Vagina (tissue), 2 donors: ENCODE results near the gene ZDHHC21. TPM values are rescaled to one million over a fixed set of nuclear protein-coding genes. Genes with fewer than 3 reads are reported as not detected.

Experiments
- DNase-seq, 2 donors: peaks; one replicate each; pipeline ENCODE4 v3.0.0-alpha.2; 2017; ENCODE audit errors: extremely low spot score in 2 of 2
- H3K27ac ChIP-seq: fragments of 200-600 bp; sonication (generic); one replicate; pipeline ENCODE4 v1.5.1; 2019
- H3K27me3 ChIP-seq: fragments of 200-600 bp; sonication (generic); one replicate; pipeline ENCODE4 v1.5.1; 2019
- H3K36me3 ChIP-seq, 2 donors: fragments of 200-600 bp; sonication (generic); one replicate each; pipeline ENCODE4 v1.5.1; 2017 to 2019
- H3K4me1 ChIP-seq: fragments of 200-600 bp; sonication (generic); one replicate; pipeline ENCODE4 v1.5.1; 2019
- H3K4me3 ChIP-seq, 2 donors: fragments of 200-600 bp; sonication (generic); 1 replicate in 1 of 2; 2 replicates in 1 of 2; pipeline ENCODE4 v1.5.1; 2016 to 2019
- H3K9me3 ChIP-seq: fragments of 200-600 bp; sonication (generic); one replicate; pipeline ENCODE4 v1.5.1; 2019
- CTCF ChIP-seq, 3 experiments: fragments of 450-650 bp in 2 of 3; fragments of 200-600 bp in 1 of 3; sonication (generic) in 1 of 3; IDR thresholded peaks; one replicate each; pipeline ENCODE4 v1.5.1; 2017 to 2019; ENCODE audit warnings: antibody characterized with exemption in 3 of 3, mild to moderate bottlenecking in 2 of 3, moderate library complexity in 2 of 3
- POLR2A ChIP-seq, 2 donors: fragments of 450-650 bp; IDR thresholded peaks; one replicate each; pipeline ENCODE4 v1.6.1; 2017; ENCODE audit warnings: antibody characterized with exemption in 2 of 2, mild to moderate bottlenecking in 2 of 2, moderate library complexity in 2 of 2
- POLR2AphosphoS5 ChIP-seq, 2 donors: sonication (generic); formaldehyde crosslinking; IDR thresholded peaks; one replicate each; pipeline ENCODE4 v1.9.0; 2017; ENCODE audit warnings: antibody characterized with exemption in 2 of 2, mild to moderate bottlenecking in 2 of 2, low read depth in 1 of 2; ENCODE audit not compliant: insufficient read depth in 1 of 2
- intact Hi-C: fragments of 100-400 bp; cut with DNase I; formaldehyde crosslinking; loops from one replicate; pipeline ENCODE4 v1.15.1; 2023
- total RNA-seq: library from RNA; depleted of rRNA; stranded (reverse); fragments of >200 nt; gene quantifications from one replicate; pipeline ENCODE4 v1.2.3, GENCODE V29; 2016

ZDHHC21 gene
- total RNA-seq, 1 donor from 2014 or later: 10.3 TPM

DNA sequence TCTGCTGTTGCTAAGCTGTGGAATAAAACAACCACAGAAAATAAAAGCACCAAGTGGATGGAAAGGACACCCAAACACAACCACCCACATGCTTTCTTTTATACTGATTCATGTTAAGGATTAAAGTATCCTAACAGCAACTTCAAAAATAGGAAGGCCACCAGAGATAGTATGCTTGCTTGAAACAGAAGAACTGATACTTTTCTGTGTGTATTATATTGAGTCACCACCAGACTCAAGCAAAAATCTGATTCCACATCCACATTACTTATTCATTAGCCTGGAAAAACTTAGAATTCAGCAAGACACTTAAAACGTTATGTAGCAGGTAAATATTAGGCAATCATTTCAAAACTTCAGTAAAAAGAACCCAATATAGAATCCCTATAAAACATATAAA, 52.3 kb downstream of the ZDHHC21 start:
- intact Hi-C loops: no loop called here
- Histone ChIP-seq H3K4me3 (no peak overlapping the region), H3K9me3 (no peaks in the 10 kb centered on the region), H3K4me1 (no peaks in the 10 kb centered on the region), H3K36me3 (no peaks in the 10 kb centered on the region), H3K27ac (no peak overlapping the region), H3K27me3 (no peaks in the 10 kb centered on the region)
- TF ChIP-seq CTCF (IDR thresholded peaks at IDR 0.05) (no peak), POLR2A (IDR thresholded peaks at IDR 0.05) (no peak)
- DNase-seq: no peak

DNA sequence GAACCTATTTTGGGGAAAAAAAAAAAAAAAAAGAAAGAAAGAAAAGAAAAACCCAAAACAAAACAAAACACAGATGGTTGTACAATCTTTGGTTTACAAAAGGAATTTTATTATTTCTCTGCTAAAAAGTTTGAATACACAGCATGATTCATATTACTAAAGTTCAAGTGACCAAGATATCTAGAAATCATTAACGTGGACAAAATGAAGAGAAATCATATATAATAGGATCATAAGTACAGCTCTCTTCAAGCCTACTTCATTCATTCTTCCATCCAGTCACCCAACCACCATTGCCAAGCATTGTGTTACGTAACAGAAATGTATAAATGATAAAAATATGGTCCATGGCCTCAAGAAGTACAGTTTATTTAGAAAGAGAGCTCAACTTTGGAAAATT, 52.9 kb downstream of the ZDHHC21 start:
- no peaks in the 10 kb centered on the region for H3K36me3 ChIP-seq
- H3K4me3 ChIP-seq: no peak overlapping the region
- DNase-seq: no peak
- no peaks in the 10 kb centered on the region for H3K27me3 ChIP-seq
- TF ChIP-seq POLR2A (IDR thresholded peaks at IDR 0.05): no peak
- no peak for TF ChIP-seq CTCF (IDR thresholded peaks at IDR 0.05)
- TF ChIP-seq POLR2AphosphoS5 (IDR thresholded peaks at IDR 0.05; ENCODE audit: insufficient read depth in 1 of 2, low read depth in 1 of 2): no peak
- no peaks in the 10 kb centered on the region for H3K4me1 ChIP-seq
- H3K27ac ChIP-seq: no peak overlapping the region
- no peaks in the 10 kb centered on the region for H3K9me3 ChIP-seq
- intact Hi-C loops: no loop called here

DNA sequence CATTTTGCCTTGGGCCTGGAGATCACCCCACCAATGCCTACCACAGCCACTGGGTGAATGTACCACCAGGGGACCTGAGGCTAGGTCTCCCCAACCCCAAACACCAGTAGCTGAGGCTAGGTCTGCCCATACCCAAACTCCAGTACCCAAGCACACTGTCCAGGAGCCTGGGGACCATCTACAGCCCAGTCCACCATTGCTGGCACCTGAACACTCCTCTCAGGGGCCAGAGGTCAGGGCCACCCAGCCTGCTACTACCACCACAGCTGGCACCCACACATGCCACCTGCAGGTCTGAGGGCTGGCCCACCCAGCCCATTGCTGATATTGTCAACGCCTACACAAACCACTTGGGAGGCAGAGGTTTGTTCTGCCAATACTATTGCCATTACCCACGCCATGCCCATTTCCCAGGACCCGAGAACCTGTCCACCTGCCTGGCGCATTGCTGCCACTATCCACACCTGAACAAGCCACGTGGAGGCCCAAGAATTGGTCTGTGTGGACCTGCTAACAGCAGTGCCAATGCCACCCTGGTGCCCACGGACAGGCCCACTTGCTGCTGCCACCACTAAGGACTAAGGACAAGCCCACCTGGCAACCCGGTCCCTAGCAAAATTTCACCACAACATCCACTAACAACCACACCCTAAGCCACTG, 59.2 kb downstream of the ZDHHC21 start:
- Histone ChIP-seq H3K4me3 (no peak overlapping the region), H3K27me3 (no peaks in the 10 kb centered on the region), H3K4me1 (no peaks in the 10 kb centered on the region), H3K9me3 (no peaks in the 10 kb centered on the region), H3K36me3 (peaks cover 0 to 7% of the 10 kb centered on the region in 2 donors), H3K27ac (no peak overlapping the region)
- DNase-seq: no peak
- TF ChIP-seq CTCF (IDR thresholded peaks at IDR 0.05) (no peak), POLR2A (IDR thresholded peaks at IDR 0.05) (no peak), POLR2AphosphoS5 (IDR thresholded peaks at IDR 0.05; ENCODE audit: insufficient read depth in 1 of 2, low read depth in 1 of 2) (no peak)
- intact Hi-C loops: no loop called here

GRCh38 chr9:14633148-14633547, 60.1 kb downstream of the ZDHHC21 start:
- intact Hi-C loops: no loop called here
- Histone ChIP-seq H3K4me1 (no peaks in the 10 kb centered on the region), H3K4me3 (no peak overlapping the region), H3K27me3 (no peaks in the 10 kb centered on the region), H3K27ac (no peak overlapping the region), H3K36me3 (peaks cover 0 to 7% of the 10 kb centered on the region in 2 donors), H3K9me3 (no peaks in the 10 kb centered on the region)
- no peak for TF ChIP-seq POLR2AphosphoS5 (IDR thresholded peaks at IDR 0.05; ENCODE audit: insufficient read depth in 1 of 2, low read depth in 1 of 2)
- TF ChIP-seq CTCF (IDR thresholded peaks at IDR 0.05): no peak
- DNase-seq: no peak

DNA sequence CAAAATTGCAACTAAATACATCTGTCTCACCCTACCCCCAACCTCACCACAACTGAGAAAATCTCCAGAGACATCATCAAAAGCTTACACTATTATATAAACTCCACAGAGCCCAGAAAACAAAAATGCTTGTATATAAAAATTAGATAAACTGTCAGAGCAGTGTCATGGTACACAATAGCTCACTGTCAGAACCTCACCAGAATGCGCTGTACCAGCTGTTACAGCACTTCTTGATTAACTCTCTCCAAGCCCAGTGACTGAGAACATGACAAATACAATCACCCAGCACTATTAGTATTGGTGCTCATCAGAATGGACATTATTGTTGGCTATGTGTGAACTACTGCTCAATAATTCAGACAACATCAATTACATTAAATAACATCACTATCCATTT, 65.7 kb downstream of the ZDHHC21 start:
- Histone ChIP-seq H3K4me1 (no peaks in the 10 kb centered on the region), H3K4me3 (no peak overlapping the region), H3K27me3 (no peaks in the 10 kb centered on the region), H3K27ac (no peak overlapping the region), H3K36me3 (peaks cover 0 to 7% of the 10 kb centered on the region in 2 donors), H3K9me3 (no peaks in the 10 kb centered on the region)
- no peak for DNase-seq
- TF ChIP-seq POLR2AphosphoS5 (IDR thresholded peaks at IDR 0.05; ENCODE audit: insufficient read depth in 1 of 2, low read depth in 1 of 2) (no peak), POLR2A (IDR thresholded peaks at IDR 0.05) (no peak), CTCF (IDR thresholded peaks at IDR 0.05) (no peak)
- intact Hi-C loops: no loop called here
